HT1080 (cell line): ENCODE results near the gene STARD5. TPM values are rescaled to one million over a fixed set of nuclear protein-coding genes. Genes with fewer than 3 reads are reported as not detected.

Experiments
- DNase-seq: peaks from one replicate; pipeline ENCODE4 v3.0.0-alpha.2; 2015; ENCODE audit warnings: low read depth
- total RNA-seq: library from RNA; depleted of rRNA; stranded (reverse); fragments of >200 nt; shearing (Covaris generic); gene quantifications from 2 replicates; pipeline ENCODE4 v1.2.3, GENCODE V29; 2014

Gene STARD5
- total RNA-seq, 1 experiment from 2014 or later: 2.2 TPM

GRCh38 chr15:81275711-81276392 lies 48.1 kb downstream of the STARD5 start:
- no peak for DNase-seq

GRCh38 chr15:81274931-81275707 lies 48.8 kb downstream of the STARD5 start:
- peak; percentile 65 for DNase-seq

GRCh38 chr15:81274255-81274654 lies 49.7 kb downstream of the STARD5 start:
- no peak for DNase-seq

- no peak for DNase-seq
These were observed 50.1 kb downstream of the STARD5 start for GRCh38 chr15:81273855-81274254.

- no peak for DNase-seq
These were observed 50.7 kb downstream of the STARD5 start for GRCh38 chr15:81273200-81273599.

- no peak for DNase-seq
These were observed 51.9 kb downstream of the STARD5 start for GRCh38 chr15:81271761-81272644.

GRCh38 chr15:81270781-81271491 lies 53.0 kb downstream of the STARD5 start:
- DNase-seq: no peak

- DNase-seq: no peak
These were observed 53.8 kb downstream of the STARD5 start for GRCh38 chr15:81270188-81270587.

- DNase-seq: no peak
These were observed 54.9 kb downstream of the STARD5 start for GRCh38 chr15:81268881-81269601.

GRCh38 chr15:81268340-81268739 lies 55.6 kb downstream of the STARD5 start:
- no peak for DNase-seq

- DNase-seq: peak; percentile 66
These were observed 57.8 kb downstream of the STARD5 start for GRCh38 chr15:81265944-81266775.

- DNase-seq: no peak
These were observed 58.5 kb downstream of the STARD5 start for GRCh38 chr15:81265256-81265943.

GRCh38 chr15:81264072-81264857 lies 59.7 kb downstream of the STARD5 start:
- no peak for DNase-seq

- DNase-seq: no peak
These were observed 60.5 kb downstream of the STARD5 start for GRCh38 chr15:81263477-81263876.

- no peak for DNase-seq
These were observed 62.6 kb downstream of the STARD5 start for GRCh38 chr15:81261172-81261811.

GRCh38 chr15:81259760-81260298 lies 64.1 kb downstream of the STARD5 start:
- no peak for DNase-seq
